Embryonic facial prominence (tissue), 1 donor: ENCODE measurements around the gene C1orf210.

Experiments
- DNase-seq: peaks from one replicate; pipeline ENCODE4 v3.0.0-alpha.2; 2016; ENCODE audit errors: extremely low spot score

Gene C1orf210

DNA sequence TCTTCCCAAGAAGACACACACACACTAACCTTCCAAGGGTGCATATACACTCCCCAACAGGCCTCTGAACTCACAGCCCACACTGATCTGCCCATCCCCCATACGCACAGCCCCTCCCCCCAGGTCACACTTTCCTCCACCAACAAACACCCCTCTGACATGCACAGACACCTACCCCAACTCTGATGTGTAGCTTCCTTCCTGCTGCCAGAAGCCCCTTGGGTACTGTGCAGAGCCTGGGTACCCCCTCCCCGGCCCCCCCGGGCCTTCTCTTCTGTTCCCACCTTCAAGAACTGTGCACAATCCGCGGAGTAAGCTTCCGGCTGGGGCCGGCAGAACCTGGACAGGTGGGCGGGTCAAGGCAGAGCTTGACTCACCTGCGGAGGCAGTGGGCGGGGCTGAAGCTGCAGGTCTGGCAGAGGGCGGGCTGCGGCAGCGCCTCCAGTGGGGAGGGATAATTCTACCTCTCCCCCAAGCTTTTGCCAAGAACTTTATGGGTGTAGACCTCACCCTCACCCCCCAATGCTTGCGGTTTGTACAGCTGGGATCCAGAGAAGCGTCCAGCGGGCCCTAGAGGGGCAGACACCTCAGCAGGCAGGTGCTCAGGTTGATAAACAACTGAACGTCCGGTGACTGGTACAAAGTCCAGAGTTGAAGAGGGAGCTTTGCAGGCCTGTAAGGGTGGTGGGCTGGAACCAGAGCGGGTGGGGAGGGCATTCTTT, at the start of gene C1orf210:
Gene C1orf210, minus strand, starts transcription at position 313 of the 722 bp plus-strand sequence. CDS start 2,311 bp downstream, outside the sequence.
- no peak for DNase-seq

DNA sequence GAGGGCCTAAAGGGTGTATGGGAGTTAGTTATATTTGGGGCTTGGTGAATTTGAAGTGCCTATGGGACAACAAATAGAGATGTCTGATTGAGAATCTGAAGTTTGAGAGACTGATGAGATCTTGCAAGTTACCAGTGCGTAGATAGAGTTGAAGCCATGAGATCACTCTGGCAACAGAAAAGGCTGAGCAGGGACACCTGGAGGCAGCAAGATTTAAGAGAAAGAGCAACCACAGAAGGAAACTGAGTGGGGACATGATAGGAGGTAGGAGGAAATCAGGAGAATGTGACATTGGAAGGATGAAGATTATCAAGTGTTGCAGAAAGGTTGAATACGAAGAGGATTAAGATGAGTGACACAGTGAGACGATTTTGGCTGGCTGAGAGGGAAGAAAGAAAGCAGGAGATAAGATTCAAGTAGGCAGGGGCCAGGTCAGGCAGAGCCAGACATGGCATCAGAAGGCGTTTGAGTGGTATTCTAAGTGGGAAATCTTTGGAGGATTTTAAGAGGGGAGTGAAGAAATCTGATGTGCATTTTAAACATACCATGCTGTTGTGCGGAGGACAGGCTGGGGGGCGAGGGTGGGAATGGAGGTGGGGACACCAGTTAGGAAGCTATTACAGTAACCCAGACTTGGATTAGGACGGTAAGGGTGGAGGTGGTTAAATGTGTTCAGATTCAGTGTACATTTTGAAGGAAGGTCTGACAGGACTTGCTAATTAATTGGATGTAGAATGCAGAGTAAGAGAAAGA, 49.2 kb upstream of the C1orf210 start:
- DNase-seq, result no peak

DNA sequence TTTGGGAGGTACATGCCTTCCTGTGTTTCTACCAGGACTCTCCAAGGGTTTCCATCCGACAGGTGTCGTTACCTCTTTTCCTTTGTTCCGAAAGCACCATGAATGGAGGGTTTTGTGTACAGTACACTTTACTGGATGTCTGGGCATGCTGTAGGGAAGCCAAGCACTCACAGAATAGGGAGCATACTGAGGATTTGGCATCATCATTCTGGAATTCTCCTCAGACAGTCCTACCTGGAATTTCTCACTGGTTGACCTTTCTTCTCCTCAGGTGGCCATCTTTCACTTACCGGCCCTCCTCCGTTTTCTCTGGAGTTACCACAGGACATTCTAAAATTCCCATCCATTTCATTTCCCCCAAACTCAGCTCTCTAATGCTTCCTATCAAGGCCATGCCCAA, 46.3 kb upstream of the C1orf210 start:
- no peak for DNase-seq

- DNase-seq, result no peak
These were observed 44.8 kb upstream of the C1orf210 start for GRCh38 chr1:43329995-43330751.

DNA sequence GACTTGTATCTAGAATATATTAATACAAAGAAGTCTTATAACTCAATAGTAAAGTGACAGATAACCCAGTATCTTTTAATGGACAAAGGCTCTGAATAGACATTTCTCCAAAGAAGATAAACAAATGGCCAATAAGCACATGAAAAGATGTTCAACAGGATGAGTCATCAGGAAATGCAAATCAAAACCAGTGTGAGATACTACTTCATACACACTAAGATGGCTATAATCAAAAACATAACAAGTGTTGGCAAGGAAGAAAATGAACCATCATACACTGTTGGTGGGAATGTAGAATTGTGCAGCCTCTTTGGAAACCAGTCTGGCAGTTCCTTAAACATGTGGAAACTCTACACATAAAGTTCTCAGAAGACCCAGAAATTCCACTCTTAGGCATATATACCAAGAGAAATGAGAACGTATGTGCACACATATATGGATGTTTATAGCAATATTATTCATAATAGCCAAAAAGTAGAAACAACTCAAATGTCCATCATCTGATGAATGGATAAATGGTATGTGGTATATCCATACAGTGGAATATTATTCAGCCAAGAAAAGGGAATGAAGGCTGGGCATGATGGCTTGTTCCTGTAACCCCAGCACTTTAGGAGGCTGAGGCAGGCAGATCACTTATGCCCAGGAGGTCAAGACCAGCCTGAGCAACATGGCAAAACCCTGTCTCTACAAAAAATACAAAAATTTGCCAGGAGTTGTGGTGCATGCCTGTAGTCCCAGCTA, 42.3 kb upstream of the C1orf210 start:
- no peak for DNase-seq

GRCh38 chr1:43325381-43325780, 40.0 kb upstream of the C1orf210 start:
- DNase-seq, result no peak

DNA sequence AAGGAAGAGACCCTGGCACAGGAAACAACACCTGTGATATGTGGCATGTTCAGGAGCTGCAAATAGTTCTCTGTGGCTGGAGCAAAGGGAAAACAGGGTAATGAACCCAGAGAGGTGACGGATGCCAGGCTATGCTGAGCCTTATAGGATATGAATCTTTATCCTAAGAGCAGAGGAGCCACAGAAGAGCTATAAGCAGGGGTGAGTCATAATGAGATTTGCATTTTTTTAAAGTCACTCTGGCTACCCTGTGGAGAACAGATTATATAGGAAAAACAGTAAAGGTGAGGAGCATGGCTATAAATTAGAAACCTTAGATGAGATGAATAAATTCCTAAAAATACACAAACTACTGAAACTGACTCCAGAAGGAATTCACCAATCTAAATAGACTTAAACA, 39.4 kb upstream of the C1orf210 start:
- no peak for DNase-seq

DNA sequence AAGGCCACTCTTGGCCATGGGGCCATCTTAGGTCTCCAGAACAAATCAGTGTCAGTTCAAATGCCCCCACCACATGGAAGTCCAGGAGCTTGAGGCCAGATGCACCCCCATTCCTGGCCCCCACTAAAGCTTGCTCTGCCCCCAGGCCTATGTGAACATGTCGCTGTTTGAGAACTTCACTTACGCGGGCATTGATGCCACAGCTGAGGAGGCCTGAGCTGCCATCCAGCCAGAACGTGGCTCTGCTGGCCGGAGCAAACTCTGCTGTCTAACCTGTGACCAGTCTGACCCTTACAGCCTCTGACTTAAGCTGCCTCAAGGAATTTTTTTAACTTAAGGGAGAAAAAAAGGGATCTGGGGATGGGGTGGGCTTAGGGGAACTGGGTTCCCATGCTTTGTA, 37.1 kb upstream of the C1orf210 start:
- DNase-seq, result no peak

- no peak for DNase-seq
These were observed 36.0 kb upstream of the C1orf210 start for GRCh38 chr1:43321331-43321891.

DNA sequence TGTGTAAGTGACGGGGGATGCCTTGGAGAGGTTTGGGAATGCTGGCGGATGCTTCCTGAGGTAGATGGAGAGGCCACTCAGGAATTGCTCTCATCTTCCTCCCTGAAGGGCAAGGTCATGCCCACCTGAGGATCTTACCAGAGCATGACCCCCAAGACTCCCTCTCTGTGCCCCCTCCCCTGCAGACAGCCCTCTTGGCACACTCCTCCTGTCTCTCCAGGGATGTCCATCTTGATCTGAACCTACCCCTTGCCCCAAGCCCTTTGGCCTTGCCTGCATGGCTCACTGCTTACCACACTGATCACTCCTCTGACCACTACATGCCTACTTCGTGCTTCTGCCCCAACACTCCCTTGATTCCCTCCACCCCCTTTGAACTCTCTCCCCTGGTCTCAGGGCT, 34.4 kb upstream of the C1orf210 start:
- DNase-seq, result no peak

DNA sequence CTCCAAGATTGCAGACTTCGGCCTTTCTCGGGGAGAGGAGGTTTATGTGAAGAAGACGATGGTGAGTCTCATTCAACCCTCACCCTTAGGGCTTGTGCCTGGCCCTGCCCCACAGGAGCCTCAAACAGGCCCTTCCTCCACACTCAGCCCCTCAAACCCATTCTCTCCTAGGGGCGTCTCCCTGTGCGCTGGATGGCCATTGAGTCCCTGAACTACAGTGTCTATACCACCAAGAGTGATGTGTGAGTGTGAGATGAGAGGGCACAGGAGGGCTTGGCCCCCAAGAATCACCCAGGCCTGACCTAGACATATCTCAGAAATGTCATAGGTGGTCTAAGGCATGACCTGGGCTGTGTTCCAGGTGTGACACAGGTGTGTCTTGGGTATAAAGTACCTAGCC, 33.9 kb upstream of the C1orf210 start:
- DNase-seq, result no peak

DNA sequence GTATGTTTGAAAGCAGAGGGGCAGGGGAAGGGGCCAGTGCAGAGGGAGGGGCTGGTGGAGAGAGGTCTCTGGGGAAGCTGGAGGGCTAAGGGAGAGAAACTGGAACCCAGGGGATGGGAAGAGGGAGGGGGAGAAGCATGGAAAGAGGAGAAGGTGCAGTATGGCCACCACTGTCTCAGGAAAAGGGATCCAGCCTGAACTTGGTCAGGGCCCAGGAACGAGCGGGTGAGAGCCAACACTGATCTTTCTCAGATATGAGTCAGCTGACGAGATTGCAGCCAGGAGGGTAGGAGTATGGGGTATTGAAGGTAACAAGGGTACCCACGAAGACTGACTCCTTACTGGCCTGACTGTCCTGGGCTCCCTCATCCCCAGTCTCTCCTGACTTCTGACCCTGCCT, 33.5 kb upstream of the C1orf210 start:
- no peak for DNase-seq

DNA sequence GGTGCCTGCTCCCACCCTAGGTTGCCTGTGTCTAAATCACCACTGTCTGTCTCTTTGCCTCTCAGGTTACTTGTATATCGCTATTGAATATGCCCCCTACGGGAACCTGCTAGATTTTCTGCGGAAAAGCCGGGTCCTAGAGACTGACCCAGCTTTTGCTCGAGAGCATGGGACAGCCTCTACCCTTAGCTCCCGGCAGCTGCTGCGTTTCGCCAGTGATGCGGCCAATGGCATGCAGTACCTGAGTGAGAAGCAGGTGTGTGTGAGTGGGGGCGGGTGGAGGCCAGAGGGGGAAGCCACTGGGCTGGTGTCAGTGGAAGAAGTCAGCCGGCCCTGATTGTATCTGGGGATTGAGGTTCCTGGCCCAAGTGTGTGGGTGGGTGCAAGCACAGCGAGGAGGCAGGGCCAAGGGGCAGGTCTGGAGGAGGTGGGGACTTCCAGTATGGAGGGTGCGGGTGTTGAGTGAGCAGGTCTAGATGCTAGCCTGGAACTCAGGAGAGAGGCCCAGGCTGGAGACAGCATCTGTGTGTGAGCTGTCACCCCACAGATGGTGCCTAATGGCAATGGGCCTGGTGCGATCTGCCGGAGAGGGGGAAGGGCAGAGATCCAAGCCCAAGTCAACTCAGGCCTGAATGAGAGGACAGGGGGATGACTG, 32.6 kb upstream of the C1orf210 start:
- no peak for DNase-seq

DNA sequence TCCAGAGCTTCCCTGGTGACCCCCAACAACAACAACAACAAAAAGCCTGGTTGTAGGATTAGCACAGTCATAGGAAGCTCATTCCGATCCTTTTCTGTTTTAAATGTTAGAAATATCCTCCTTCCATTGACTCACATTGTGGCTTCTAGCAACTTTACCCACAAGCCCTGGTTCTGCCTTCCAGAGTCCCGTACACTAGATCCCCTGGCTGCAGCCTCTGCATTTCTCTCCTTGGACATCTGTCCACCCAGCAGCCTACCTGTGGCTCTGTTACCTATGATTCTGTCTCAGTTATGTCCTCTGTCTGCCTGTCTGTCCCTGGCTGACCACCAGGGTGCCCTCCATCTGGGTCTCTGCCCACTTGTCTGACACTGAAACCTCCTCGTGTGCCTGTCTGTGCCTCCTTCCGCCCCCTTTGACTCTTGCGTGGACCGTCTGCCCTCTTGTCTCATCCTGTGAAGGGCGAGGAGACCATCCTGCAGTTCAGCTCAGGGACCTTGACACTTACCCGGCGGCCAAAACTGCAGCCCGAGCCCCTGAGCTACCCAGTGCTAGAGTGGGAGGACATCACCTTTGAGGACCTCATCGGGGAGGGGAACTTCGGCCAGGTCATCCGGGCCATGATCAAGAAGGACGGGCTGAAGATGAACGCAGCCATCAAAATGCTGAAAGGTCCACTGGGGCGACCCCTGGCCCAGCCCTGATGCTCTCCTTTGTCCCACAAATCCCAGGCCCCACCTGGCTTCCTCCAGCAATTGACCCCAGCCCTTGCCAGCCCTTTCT, 31.5 kb upstream of the C1orf210 start:
- no peak for DNase-seq

DNA sequence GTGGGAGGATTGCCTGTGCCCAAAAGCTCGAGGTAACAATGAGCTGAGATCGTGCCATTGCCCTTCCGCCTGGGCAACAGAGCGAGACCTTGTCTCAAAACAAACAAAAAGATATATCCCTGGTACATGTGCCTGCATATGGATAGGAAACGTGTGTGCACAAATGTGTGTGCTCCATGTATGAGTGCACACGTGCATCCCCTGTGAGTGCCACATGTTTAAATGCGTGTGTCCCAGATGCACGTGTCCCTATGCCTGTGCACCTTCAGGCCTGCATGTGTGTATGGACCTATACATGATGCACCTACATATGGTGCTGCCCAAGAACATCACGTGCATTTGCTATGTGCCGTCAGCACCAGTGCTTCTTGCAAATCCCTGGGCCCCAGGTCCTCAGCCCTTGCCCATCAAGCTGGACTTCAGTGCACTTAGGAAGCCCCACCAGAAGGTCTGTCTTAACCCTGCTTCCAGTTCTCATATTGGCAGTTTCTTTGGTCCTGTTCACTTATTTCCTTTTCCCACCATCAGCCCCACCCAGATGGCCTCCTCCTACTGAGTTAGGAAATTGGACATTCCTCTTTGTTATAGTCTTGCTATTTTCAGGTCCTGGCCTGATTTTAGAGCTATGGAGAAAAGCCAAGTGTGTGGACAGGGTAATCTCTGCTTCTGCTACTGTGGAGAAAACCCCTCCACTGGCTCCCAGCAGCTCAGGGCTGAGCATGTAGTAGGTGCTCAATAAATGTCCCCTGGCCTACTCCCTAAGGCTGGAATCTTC, 30.8 kb upstream of the C1orf210 start:
- DNase-seq, result no peak

DNA sequence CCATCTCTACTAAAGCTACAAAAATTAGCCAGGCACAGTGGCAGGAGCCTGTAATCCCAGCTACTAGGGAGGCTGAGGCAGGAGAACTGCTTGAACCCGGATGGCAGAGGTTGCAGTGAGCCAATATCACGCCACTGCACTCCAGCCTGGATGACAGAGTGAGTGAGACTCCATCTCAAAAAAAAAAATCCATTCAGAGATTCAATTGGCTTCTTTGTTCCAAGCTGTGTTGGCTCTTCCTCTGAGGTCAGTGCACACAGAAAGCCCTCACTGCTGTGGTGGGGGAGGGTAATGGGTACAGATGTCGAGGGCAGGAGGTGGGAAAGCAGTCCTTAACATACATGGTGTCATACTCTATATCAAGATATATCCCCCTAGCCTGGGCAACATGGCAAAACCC, 30.1 kb upstream of the C1orf210 start:
- no peak for DNase-seq

- DNase-seq, result no peak
These were observed 28.9 kb upstream of the C1orf210 start for GRCh38 chr1:43314233-43314632.

- no peak for DNase-seq
These were observed 28.4 kb upstream of the C1orf210 start for GRCh38 chr1:43313771-43314170.
